MCF 10A (cell line): ENCODE results near the gene CBY3. TPM values are rescaled to one million over a fixed set of nuclear protein-coding genes. Genes with fewer than 3 reads are reported as not detected.

Experiments used
- Bru-seq: library from RNA; stranded (reverse); fragments of 400-500 nt; gene quantifications from one replicate; lab custom pipeline; 2021; lab: Mats Ljungman, UMichigan
- BruChase-seq, 2 experiments: library from RNA; stranded (reverse); fragments of 400-500 nt; gene quantifications; one replicate each; lab custom pipeline; 2021; lab: Mats Ljungman, UMichigan
- BruUV-seq: library from RNA; stranded (reverse); fragments of 400-500 nt; replicated peaks from 2 replicates; lab custom pipeline; 2021; lab: Mats Ljungman, UMichigan
- CTCF ChIA-PET: fragments of 300-600 bp; sonication (Branson Sonifier 250); formaldehyde crosslinking; extraction: SDS; loops from one replicate; lab custom pipeline; 2021; ENCODE audit warnings: antibody characterized with exemption, inconsistent platforms; lab: Yijun Ruan, JAX
- POLR2A ChIA-PET: fragments of 300-600, 350-650 bp; sonication (Branson Sonifier 250); formaldehyde crosslinking; extraction: SDS; loops from one replicate; lab custom pipeline; 2020; ENCODE audit warnings: antibody characterized with exemption, inconsistent platforms; lab: Yijun Ruan, JAX
- DNase-seq: peaks from one replicate; pipeline ENCODE4 v3.0.0-alpha.2; 2018; ENCODE audit not compliant: unreplicated experiment
- H3K27ac Mint-ChIP-seq: one replicate; pipeline ENCODE4 v1.8.0; 2022; ENCODE audit warnings: mild to moderate bottlenecking, low read depth, mixed read lengths; ENCODE audit not compliant: unreplicated experiment
- H3K27me3 Mint-ChIP-seq: one replicate; pipeline ENCODE4 v1.8.0; 2022; ENCODE audit warnings: mixed read lengths; ENCODE audit not compliant: insufficient read depth, unreplicated experiment
- H3K36me3 Mint-ChIP-seq: one replicate; pipeline ENCODE4 v1.8.0; 2022; ENCODE audit warnings: mild to moderate bottlenecking, moderate library complexity, mixed read lengths; ENCODE audit not compliant: insufficient read depth, unreplicated experiment
- H3K4me1 Mint-ChIP-seq: one replicate; pipeline ENCODE4 v1.8.0; 2022; ENCODE audit warnings: mixed read lengths; ENCODE audit not compliant: insufficient read depth, unreplicated experiment
- H3K4me3 Mint-ChIP-seq: one replicate; pipeline ENCODE4 v1.8.0; 2022; ENCODE audit warnings: mild to moderate bottlenecking, moderate library complexity, mixed read lengths; ENCODE audit not compliant: unreplicated experiment
- H3K9me3 Mint-ChIP-seq: one replicate; pipeline ENCODE4 v1.8.0; 2022; ENCODE audit warnings: mixed read lengths; ENCODE audit not compliant: unreplicated experiment
- CTCF ChIP-seq: fragments of 200-600 bp; IDR thresholded peaks from one replicate; pipeline ENCODE4 v1.8.0; 2022; ENCODE audit warnings: antibody characterized with exemption, mild to moderate bottlenecking; ENCODE audit not compliant: unreplicated experiment
- intact Hi-C: fragments of 100-400 bp; cut with micrococcal nuclease; formaldehyde crosslinking; loops from 2 replicates; pipeline ENCODE4 v1.14.1; 2022
- long read RNA-seq: library from polyadenylated mRNA; stranded (forward); transcript quantifications from one replicate; pipeline ENCODE4 v2.0.0, GENCODE V29; 2022
- total RNA-seq: library from RNA; stranded (reverse); gene quantifications from 2 replicates; pipeline ENCODE4 v1.2.3, GENCODE V29; 2022

Gene CBY3
- not detected in 2 replicates for total RNA-seq
- Bru-seq, nascent RNA: percentile 30 among the genes with signal in this experiment
- BruChase-seq, experiment 1, labeled RNA remaining after a 6-hour chase: percentile 47 among the genes with signal in this experiment
- percentile 38 among the genes with signal in this experiment for BruChase-seq, experiment 2, labeled RNA remaining after a 2-hour chase
- long read RNA-seq, partial matches to known transcripts: 0 of 4 reads
- long read RNA-seq, other reads (novel, unspliced or antisense): 4 of 4 reads

- Mint-ChIP-seq H3K9me3 (no peaks in the 10 kb centered on the region), H3K27me3 (no peaks in the 10 kb centered on the region), H3K4me3 (peak within 1 kb of the TSS; percentile 99), H3K27ac (peak within 1 kb of the TSS; percentile 21), H3K4me1 (peaks cover 17% of the 10 kb centered on the region), H3K36me3 (peaks cover 15% of the 10 kb centered on the region)
- CTCF ChIA-PET: interaction anchor here (0.7 to 1.7 kb wide), 5 partner anchors 16 to 437 kb away, joined by 3 to 8 read pairs (median 4); no protein-coding TSS in a partner anchor
- peak; percentile 12 for DNase-seq
- no TSS peak for BruUV-seq
- POLR2A ChIA-PET: interaction anchor here (0.7 to 6.6 kb wide), 13 partner anchors 9 to 1609 kb away, joined by 3 to 61 read pairs (median 4); partner anchors contain the start of genes HNRNPH1 and MAML1
- intact Hi-C loops: no loop called here
- TF ChIP-seq CTCF: no peak
Observed at GRCh38 chr5:179680780-179681401, at the start of gene CBY3. TSS of gene CBY3 (minus strand) at chr5:179681034. CDS start at chr5:179680918, 116 bp downstream.

- no peak overlapping the region for H3K4me3 Mint-ChIP-seq
- ChIA-PET CTCF (interaction anchor here (0.6 kb wide), 1 partner anchor 77 kb away, joined by 4 read pairs; no protein-coding TSS in a partner anchor), POLR2A (interaction anchor here (0.5 to 6.9 kb wide), 10 partner anchors 9 to 106 kb away, joined by 3 to 137 read pairs (median 8); partner anchors contain the start of genes CANX, HNRNPH1 and SQSTM1)
- H3K27ac Mint-ChIP-seq: peak overlapping the region; percentile 1
- no peak for DNase-seq
- H3K9me3 Mint-ChIP-seq: no peaks in the 10 kb centered on the region
- intact Hi-C loops: loop anchor here (5.0 kb wide), 1 partner anchor 68 kb away; no protein-coding TSS in a partner anchor
- no peaks in the 10 kb centered on the region for H3K27me3 Mint-ChIP-seq
- no peak for TF ChIP-seq CTCF
- peaks cover 75% of the 10 kb centered on the region for H3K36me3 Mint-ChIP-seq
- no TSS peak for BruUV-seq
- peaks cover 20% of the 10 kb centered on the region for H3K4me1 Mint-ChIP-seq
Observed at GRCh38 chr5:179730356-179730755, 49.5 kb upstream of the CBY3 start.

- POLR2A ChIA-PET: interaction anchor here (0.5 to 6.9 kb wide), 10 partner anchors 8 to 91 kb away, joined by 3 to 137 read pairs (median 6); partner anchors contain the start of genes CANX and SQSTM1
- peaks cover 75% of the 10 kb centered on the region for H3K36me3 Mint-ChIP-seq
- TF ChIP-seq CTCF: no peak
- H3K27me3 Mint-ChIP-seq: no peaks in the 10 kb centered on the region
- no peaks in the 10 kb centered on the region for H3K9me3 Mint-ChIP-seq
- no peak for DNase-seq
- CTCF ChIA-PET: interaction anchor here (1.2 kb wide), 1 partner anchor 31 kb away, joined by 3 read pairs; the partner anchor contains the start of gene CANX
- peaks cover 18% of the 10 kb centered on the region for H3K4me1 Mint-ChIP-seq
- no peak overlapping the region for H3K4me3 Mint-ChIP-seq
- H3K27ac Mint-ChIP-seq: no peak overlapping the region
- no TSS peak for BruUV-seq
- intact Hi-C loops: loop anchor here (5.0 kb wide), 1 partner anchor 67 kb away; no protein-coding TSS in a partner anchor
Observed at GRCh38 chr5:179729727-179730126, 48.9 kb upstream of the CBY3 start.
